ENCODE results near the gene AMACR.

Gene AMACR

GRCh38 chr5:33995865-33996264 lies 12.0 kb downstream of the AMACR start:
- in situ Hi-C loops (cut with MboI; ENCODE audit: low pct_unique_long_range_greater_than_20kb, low sequenced_read_pairs, unreplicated experiment): loop anchor here (10.0 kb wide), 1 partner anchor 469 kb away; no protein-coding TSS in a partner anchor
- no peak for DNase-seq (ENCODE audit: low spot score)
- TF ChIP-seq CTCF (IDR thresholded peaks at IDR 0.05; ENCODE audit: extremely low read depth, insufficient read depth, missing control alignments): no peak

DNA sequence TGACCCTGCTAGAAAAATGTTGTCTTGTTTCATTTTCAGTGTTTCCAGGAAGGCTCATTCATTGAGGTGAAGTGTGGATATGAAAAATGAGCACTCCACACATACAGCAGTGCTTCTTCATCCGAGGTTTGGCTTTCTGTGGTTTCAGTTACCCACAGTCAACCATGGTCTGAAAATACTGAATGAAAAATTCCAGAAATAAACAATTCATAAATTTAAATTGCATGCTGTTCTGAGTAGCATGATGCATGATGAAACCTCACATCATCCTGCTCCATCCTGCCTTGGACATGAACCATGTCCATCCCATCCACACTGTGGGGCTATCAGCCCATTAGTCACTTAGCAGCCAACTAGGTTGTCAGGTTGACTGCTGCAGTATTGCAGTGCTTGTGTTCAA lies 13.0 kb downstream of the AMACR start:
- DNase-seq (ENCODE audit: low spot score): no peak
- TF ChIP-seq CTCF (IDR thresholded peaks at IDR 0.05; ENCODE audit: extremely low read depth, insufficient read depth, missing control alignments): no peak
- in situ Hi-C loops (cut with MboI; ENCODE audit: low pct_unique_long_range_greater_than_20kb, low sequenced_read_pairs, unreplicated experiment): loop anchor here (10.0 kb wide), 1 partner anchor 470 kb away; no protein-coding TSS in a partner anchor

GRCh38 chr5:33992864-33993263 lies 15.0 kb downstream of the AMACR start:
- no peak for DNase-seq (ENCODE audit: low spot score)
- in situ Hi-C loops (cut with MboI; ENCODE audit: low pct_unique_long_range_greater_than_20kb, low sequenced_read_pairs, unreplicated experiment): loop anchor here (10.0 kb wide), 1 partner anchor 472 kb away; no protein-coding TSS in a partner anchor
- TF ChIP-seq CTCF (IDR thresholded peaks at IDR 0.05; ENCODE audit: extremely low read depth, insufficient read depth, missing control alignments): no peak

- in situ Hi-C loops (cut with MboI; ENCODE audit: low pct_unique_long_range_greater_than_20kb, low sequenced_read_pairs, unreplicated experiment): no loop called here
- no peak for TF ChIP-seq CTCF (IDR thresholded peaks at IDR 0.05; ENCODE audit: extremely low read depth, insufficient read depth, missing control alignments)
- DNase-seq (ENCODE audit: low spot score): no peak
Observed at GRCh38 chr5:33985447-33985846, 22.4 kb downstream of the AMACR start.

DNA sequence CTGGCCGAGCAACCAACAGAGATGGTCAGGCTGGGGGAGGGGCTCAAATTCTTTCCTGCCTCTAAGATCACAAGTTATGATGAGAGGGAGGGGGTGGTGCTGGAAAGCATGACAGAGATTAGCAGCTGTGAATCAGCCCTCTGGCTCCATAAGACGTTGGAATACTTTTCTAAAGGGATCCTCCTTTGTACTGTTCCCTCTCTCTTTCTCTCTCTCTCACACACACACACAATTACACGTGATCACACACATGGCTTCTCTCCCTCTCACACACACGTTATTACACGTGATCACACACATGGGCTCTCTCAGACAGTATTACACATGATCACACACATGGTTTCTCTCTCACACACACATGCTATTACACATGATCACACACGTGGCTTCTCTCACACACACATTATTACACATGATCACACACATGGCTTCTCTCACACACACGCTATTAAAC lies 23.2 kb downstream of the AMACR start, which contains the start of gene SLC45A2:
SLC45A2 (minus strand) TSS at position 23 of the 454 bp plus-strand sequence. CDS start 110 bp downstream, outside the sequence.
- no peak for DNase-seq (ENCODE audit: low spot score)
- in situ Hi-C loops (cut with MboI; ENCODE audit: low pct_unique_long_range_greater_than_20kb, low sequenced_read_pairs, unreplicated experiment): no loop called here
- no peak for TF ChIP-seq CTCF (IDR thresholded peaks at IDR 0.05; ENCODE audit: extremely low read depth, insufficient read depth, missing control alignments)

DNA sequence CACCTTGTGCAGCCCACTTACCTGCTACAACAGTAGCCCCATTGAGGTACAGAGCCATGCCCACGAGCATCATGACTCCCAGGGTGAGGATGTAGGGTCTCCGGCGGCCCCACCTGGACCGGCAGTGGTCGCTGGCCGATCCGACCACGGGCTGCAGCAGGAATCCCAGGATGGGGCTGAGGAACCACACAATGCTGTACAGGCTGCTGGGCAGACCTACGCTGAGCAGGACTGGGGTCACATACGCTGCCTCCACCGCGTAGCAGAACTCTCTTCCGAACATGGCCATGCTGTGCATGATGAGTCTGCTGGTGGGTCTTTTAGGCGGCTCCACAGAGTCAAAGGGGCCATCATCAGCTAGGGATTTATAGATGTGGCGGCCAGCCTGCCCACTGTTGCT lies 23.7 kb downstream of the AMACR start:
- in situ Hi-C loops (cut with MboI; ENCODE audit: low pct_unique_long_range_greater_than_20kb, low sequenced_read_pairs, unreplicated experiment): no loop called here
- no peak for DNase-seq (ENCODE audit: low spot score)
- no peak for TF ChIP-seq CTCF (IDR thresholded peaks at IDR 0.05; ENCODE audit: extremely low read depth, insufficient read depth, missing control alignments)

Data from GM13977 (cell line).